Cardiac muscle cell (in vitro differentiated cells and primary cell): Measurements from ENCODE around the gene TBXA2R. TPM values are rescaled to one million over a fixed set of nuclear protein-coding genes. Genes with fewer than 3 reads are reported as not detected.
"Not testable (repeated sequence)": the region's sequence is repeated elsewhere in the genome, so short reads cannot be mapped to it uniquely, and the experiment has no call there.

Experiments
- DNase-seq, 2 donors: peaks; one replicate each; pipeline versions ENCODE4 v3.0.0 to v3.0.0-alpha.2; 2010 to 2017; ENCODE audit warnings: low read depth in 1 of 2, low spot score in 1 of 2
- H3K27ac ChIP-seq: fragments of 200-600 bp; sonication (generic); 2 replicates; pipeline ENCODE4 v1.5.1; 2016
- H3K27me3 ChIP-seq: fragments of 200-600 bp; sonication (generic); 2 replicates; pipeline ENCODE4 v1.6.0; 2016; ENCODE audit warnings: control low read depth
- H3K36me3 ChIP-seq: fragments of 200-600 bp; sonication (generic); 2 replicates; pipeline ENCODE4 v1.5.1; 2016; ENCODE audit warnings: control low read depth
- H3K4me1 ChIP-seq: fragments of 200-600 bp; sonication (generic); 2 replicates; pipeline ENCODE4 v1.8.1; 2017; ENCODE audit warnings: low read depth, mild to moderate bottlenecking, mixed run types
- H3K4me3 ChIP-seq: fragments of 200-600 bp; sonication (generic); 2 replicates; pipeline ENCODE4 v1.5.1; 2016; ENCODE audit warnings: mild to moderate bottlenecking
- H3K9me3 ChIP-seq: fragments of 200-600 bp; sonication (generic); 2 replicates; pipeline ENCODE4 v1.5.1; 2017; ENCODE audit warnings: low read depth, mild to moderate bottlenecking, control low read depth
- polyA plus RNA-seq: library from polyadenylated mRNA; unstranded; fragments of >200 nt; fragmentation: Nextera tagmentation; extraction: Ambion mirVana; gene quantifications from 2 replicates; pipeline ENCODE4 v1.2.1, GENCODE V29; 2016
- total RNA-seq: library from RNA; depleted of rRNA; stranded (reverse); fragments of >200 nt; gene quantifications from 2 replicates; pipeline ENCODE4 v1.2.3, GENCODE V29; 2016
- TF ChIP-seq, protein P1 (sequence below): IDR thresholded peaks from 2 replicates; pipeline ENCODE4 v1.5.1; 2012; ENCODE audit warnings: low read depth, mild to moderate bottlenecking, low read length

TBXA2R gene
- total and polyA plus RNA-seq, 2 experiments from 2014 or later = 0.15 to 1.0 TPM

GRCh38 chr19:3632098-3632497, 25.4 kb upstream of the TBXA2R start:
- Histone ChIP-seq H3K4me1 (no peaks in the 10 kb centered on the region), H3K27me3 (no peaks in the 10 kb centered on the region), H3K4me3 (no peak overlapping the region), H3K36me3 (no peaks in the 10 kb centered on the region), H3K27ac (no peak overlapping the region), H3K9me3 (no peaks in the 10 kb centered on the region)
- no peak for DNase-seq
- TF ChIP-seq, protein P1, sequence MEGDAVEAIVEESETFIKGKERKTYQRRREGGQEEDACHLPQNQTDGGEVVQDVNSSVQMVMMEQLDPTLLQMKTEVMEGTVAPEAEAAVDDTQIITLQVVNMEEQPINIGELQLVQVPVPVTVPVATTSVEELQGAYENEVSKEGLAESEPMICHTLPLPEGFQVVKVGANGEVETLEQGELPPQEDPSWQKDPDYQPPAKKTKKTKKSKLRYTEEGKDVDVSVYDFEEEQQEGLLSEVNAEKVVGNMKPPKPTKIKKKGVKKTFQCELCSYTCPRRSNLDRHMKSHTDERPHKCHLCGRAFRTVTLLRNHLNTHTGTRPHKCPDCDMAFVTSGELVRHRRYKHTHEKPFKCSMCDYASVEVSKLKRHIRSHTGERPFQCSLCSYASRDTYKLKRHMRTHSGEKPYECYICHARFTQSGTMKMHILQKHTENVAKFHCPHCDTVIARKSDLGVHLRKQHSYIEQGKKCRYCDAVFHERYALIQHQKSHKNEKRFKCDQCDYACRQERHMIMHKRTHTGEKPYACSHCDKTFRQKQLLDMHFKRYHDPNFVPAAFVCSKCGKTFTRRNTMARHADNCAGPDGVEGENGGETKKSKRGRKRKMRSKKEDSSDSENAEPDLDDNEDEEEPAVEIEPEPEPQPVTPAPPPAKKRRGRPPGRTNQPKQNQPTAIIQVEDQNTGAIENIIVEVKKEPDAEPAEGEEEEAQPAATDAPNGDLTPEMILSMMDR = no peak

DNA sequence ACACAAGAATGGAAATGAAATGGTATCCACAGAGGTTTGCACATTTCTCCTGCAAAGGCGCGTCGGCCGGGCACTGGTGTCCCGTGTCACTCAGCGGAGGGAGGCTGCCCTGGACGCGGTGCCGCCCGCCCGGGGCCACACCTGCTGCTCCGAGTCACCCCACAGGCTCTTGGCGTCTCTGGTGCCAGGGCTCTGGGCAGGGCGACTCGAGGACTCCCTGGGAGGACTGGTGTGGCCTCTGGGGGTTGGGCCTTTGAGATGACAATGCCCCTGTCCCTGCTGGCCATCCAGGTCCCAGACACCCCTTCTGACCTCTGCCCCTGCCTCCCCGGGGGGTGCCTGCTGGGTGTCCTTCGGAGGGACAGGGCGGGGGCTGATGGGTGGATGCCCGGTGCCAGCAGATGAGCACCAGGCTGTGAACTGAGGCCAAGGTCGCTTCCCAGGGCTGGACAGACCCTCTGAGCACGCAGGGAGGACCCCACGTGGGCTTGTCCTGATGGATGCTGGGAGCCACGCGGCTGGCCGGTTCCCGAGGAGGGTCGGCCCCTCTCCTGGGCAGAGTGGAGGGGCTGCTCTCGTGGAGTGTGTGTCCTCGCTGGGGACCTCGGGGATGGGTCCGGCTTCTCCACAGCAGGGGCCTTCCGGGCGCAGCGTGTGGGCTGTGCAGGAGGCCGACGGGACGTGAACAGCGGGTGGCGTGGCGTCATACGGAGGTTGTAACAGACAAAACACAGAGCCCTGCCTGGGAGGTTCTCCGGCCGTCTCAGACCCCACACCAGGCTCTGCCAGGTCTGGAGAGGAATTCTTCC, 24.6 kb upstream of the TBXA2R start:
- H3K36me3 ChIP-seq = no peaks in the 10 kb centered on the region
- H3K9me3 ChIP-seq = no peaks in the 10 kb centered on the region
- H3K27ac ChIP-seq = no peak overlapping the region
- TF ChIP-seq, protein P1 = no peak
- no peak overlapping the region for H3K4me3 ChIP-seq
- no peak for DNase-seq
- H3K27me3 ChIP-seq = no peaks in the 10 kb centered on the region
- H3K4me1 ChIP-seq = no peaks in the 10 kb centered on the region

DNA sequence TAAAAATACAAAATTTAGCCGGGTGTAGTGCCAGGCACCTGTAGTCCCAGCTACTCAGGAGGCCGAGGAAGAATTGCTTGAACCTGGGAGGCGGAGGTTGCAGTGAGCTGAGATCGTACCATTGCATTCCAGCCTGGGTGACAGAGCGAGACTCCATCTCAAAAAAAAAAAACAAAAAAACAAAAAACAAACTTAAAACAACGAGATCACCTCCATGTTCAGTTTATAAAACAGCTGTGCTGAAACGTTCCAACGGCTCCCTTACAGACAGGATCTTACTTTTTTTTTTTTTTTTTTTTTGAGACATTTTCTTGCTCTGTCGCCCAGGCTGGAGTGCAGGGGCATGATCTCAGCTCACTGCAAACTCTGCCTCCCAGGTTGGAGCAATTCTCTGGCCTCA, 22.1 kb upstream of the TBXA2R start:
- H3K4me3 ChIP-seq, H3K4me1 ChIP-seq, H3K9me3 ChIP-seq, DNase-seq, H3K36me3 ChIP-seq, H3K27me3 ChIP-seq, H3K27ac ChIP-seq: not testable (repeated sequence)

DNA sequence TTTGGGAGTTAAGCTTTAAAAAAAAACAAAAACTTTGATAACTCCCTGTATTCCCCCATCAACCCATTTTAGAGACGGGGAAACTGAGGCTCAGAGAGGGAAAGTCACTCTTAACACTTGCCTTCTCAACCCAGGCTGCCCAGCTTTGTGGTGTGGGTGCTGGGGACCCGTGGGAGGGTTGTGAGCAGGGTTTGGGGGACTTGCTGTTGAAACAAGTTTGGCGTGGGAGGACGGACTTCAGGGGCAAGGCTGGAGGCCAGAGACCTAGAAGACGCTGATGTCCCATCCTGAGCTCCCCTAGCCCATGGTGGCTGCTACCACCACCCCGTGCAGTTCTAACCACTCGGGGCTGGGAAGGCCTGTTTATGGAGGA, 20.7 kb upstream of the TBXA2R start:
- TF ChIP-seq, protein P1 = no peak
- DNase-seq = no peak
- Histone ChIP-seq H3K27ac (no peak overlapping the region), H3K9me3 (no peaks in the 10 kb centered on the region), H3K27me3 (no peaks in the 10 kb centered on the region), H3K4me3 (no peak overlapping the region), H3K36me3 (no peaks in the 10 kb centered on the region), H3K4me1 (peaks cover 7% of the 10 kb centered on the region)

- DNase-seq = peak; percentile 99
- H3K36me3 ChIP-seq = no peaks in the 10 kb centered on the region
- peak within 1 kb of the TSS; percentile 90 for H3K4me3 ChIP-seq
- H3K9me3 ChIP-seq = no peaks in the 10 kb centered on the region
- TF ChIP-seq, protein P1 = no peak
- peaks cover 7% of the 10 kb centered on the region for H3K4me1 ChIP-seq
- H3K27ac ChIP-seq = peak within 1 kb of the TSS; percentile 99
- H3K27me3 ChIP-seq = no peaks in the 10 kb centered on the region
Measured at GRCh38 chr19:3626473-3627350, 20.0 kb upstream of the TBXA2R start, which contains the start of gene CACTIN. Gene CACTIN (minus strand): TSS chr19:3626790. CDS start chr19:3626762, 28 bp downstream.

GRCh38 chr19:3625996-3626472, 19.4 kb upstream of the TBXA2R start:
- Histone ChIP-seq H3K4me1 (peaks cover 7% of the 10 kb centered on the region), H3K27ac (peak overlapping the region; percentile 99)
- peak in 1 of 2 donors; percentile 15 for DNase-seq

More at GRCh38 chr19:3625996-3626472, 19.4 kb upstream of the TBXA2R start:
- H3K27me3 ChIP-seq = no peaks in the 10 kb centered on the region
- no peaks in the 10 kb centered on the region for H3K36me3 ChIP-seq
- TF ChIP-seq, protein P1 = no peak
- H3K9me3 ChIP-seq = no peaks in the 10 kb centered on the region
- H3K4me3 ChIP-seq = peak overlapping the region; percentile 90
